ENCODE data around the gene FAM241A.

- TF ChIP-seq MAX (IDR thresholded peaks at IDR 0.05) (no peak), CTCF (IDR thresholded peaks at IDR 0.05) (no peak), CHD4 (IDR thresholded peaks at IDR 0.05; ENCODE audit: borderline replicate concordance) (no peak), REST (IDR thresholded peaks at IDR 0.05) (no peak), BHLHE40 (IDR thresholded peaks at IDR 0.05; ENCODE audit: low read depth, low read length) (no peak), EP300 (IDR thresholded peaks at IDR 0.05) (no peak), POLR2A (IDR thresholded peaks at IDR 0.05; ENCODE audit: low read length) (no peak), RFX5 (IDR thresholded peaks at IDR 0.05) (no peak), NFE2L2 (conservative IDR thresholded peaks at IDR 0.05; ENCODE audit: low read length) (no peak)
Measured at GRCh38 chr4:112112590-112113170, 32.6 kb upstream of the FAM241A start.

Data from A549 (cell line).